BE2C (cell line): ENCODE data around the gene SUSD6.
"Not testable (repeated sequence)": the region's sequence is repeated elsewhere in the genome, so short reads cannot be mapped to it uniquely, and the experiment has no call there.

Experiments
- DNase-seq: peaks from one replicate; pipeline ENCODE4 v3.0.0-alpha.2; 2020
- H3K27me3 ChIP-seq: fragments of 250-450 bp; sonication (Bioruptor Pico); 2 replicates; pipeline ENCODE4 v1.5.1; 2020; ENCODE audit warnings: mild to moderate bottlenecking
- H3K36me3 ChIP-seq: fragments of 250-450 bp; sonication (Bioruptor Pico); 2 replicates; pipeline ENCODE4 v1.5.1; 2020; ENCODE audit warnings: mild to moderate bottlenecking
- H3K4me1 ChIP-seq: fragments of 250-450 bp; sonication (Bioruptor Pico); 2 replicates; pipeline ENCODE4 v1.5.1; 2020
- H3K4me3 ChIP-seq: 2 replicates; pipeline ENCODE4 v1.5.1; 2011; ENCODE audit warnings: low read depth, low read length
- H3K9me3 ChIP-seq: fragments of 250-450 bp; sonication (Bioruptor Pico); 2 replicates; pipeline ENCODE4 v1.5.1; 2020
- CTCF ChIP-seq: IDR thresholded peaks from 2 replicates; pipeline ENCODE4 v1.5.1; 2012; ENCODE audit warnings: mild to moderate bottlenecking, low read depth, low read length

SUSD6 gene

GRCh38 chr14:69698572-69698971, 87.2 kb downstream of the SUSD6 start:
- no peaks in the 10 kb centered on the region for H3K36me3 ChIP-seq
- DNase-seq = no peak
- no peaks in the 10 kb centered on the region for H3K27me3 ChIP-seq
- H3K9me3 ChIP-seq = no peaks in the 10 kb centered on the region
- H3K4me1 ChIP-seq = peaks cover 31% of the 10 kb centered on the region
- no peak for TF ChIP-seq CTCF
- H3K4me3 ChIP-seq = no peak overlapping the region

GRCh38 chr14:69699243-69699642, 87.8 kb downstream of the SUSD6 start:
- H3K9me3 ChIP-seq, DNase-seq, H3K36me3 ChIP-seq, H3K27me3 ChIP-seq, H3K4me3 ChIP-seq: not testable (repeated sequence)
- peaks cover 26% of the 10 kb centered on the region for H3K4me1 ChIP-seq

- Histone ChIP-seq H3K4me3 (no peak overlapping the region), H3K27me3 (no peaks in the 10 kb centered on the region), H3K4me1 (peaks cover 26% of the 10 kb centered on the region), H3K9me3 (no peaks in the 10 kb centered on the region), H3K36me3 (no peaks in the 10 kb centered on the region)
- TF ChIP-seq CTCF = no peak
- DNase-seq = no peak
Observed at GRCh38 chr14:69699748-69700303, 88.4 kb downstream of the SUSD6 start.

GRCh38 chr14:69700575-69700974, 89.2 kb downstream of the SUSD6 start:
- no peak for DNase-seq
- TF ChIP-seq CTCF = no peak
- H3K27me3 ChIP-seq = no peaks in the 10 kb centered on the region

GRCh38 chr14:69701291-69701690, 89.9 kb downstream of the SUSD6 start:
- H3K36me3 ChIP-seq = no peaks in the 10 kb centered on the region
- TF ChIP-seq CTCF = no peak
- no peak for DNase-seq
- peaks cover 20% of the 10 kb centered on the region for H3K4me1 ChIP-seq
- no peak overlapping the region for H3K4me3 ChIP-seq
- H3K9me3 ChIP-seq = no peaks in the 10 kb centered on the region
- H3K27me3 ChIP-seq = no peaks in the 10 kb centered on the region

More at GRCh38 chr14:69700575-69700974, 89.2 kb downstream of the SUSD6 start:
- Histone ChIP-seq H3K36me3 (no peaks in the 10 kb centered on the region), H3K9me3 (no peaks in the 10 kb centered on the region), H3K4me3 (no peak overlapping the region), H3K4me1 (peaks cover 24% of the 10 kb centered on the region)

GRCh38 chr14:69701857-69702256, 90.5 kb downstream of the SUSD6 start:
- no peaks in the 10 kb centered on the region for H3K27me3 ChIP-seq
- H3K4me3 ChIP-seq = no peak overlapping the region
- H3K4me1 ChIP-seq = peaks cover 14% of the 10 kb centered on the region
- DNase-seq = no peak
- H3K36me3 ChIP-seq = no peaks in the 10 kb centered on the region
- H3K9me3 ChIP-seq = no peaks in the 10 kb centered on the region
- TF ChIP-seq CTCF = no peak
